ENCODE measurements around the gene WSCD1.

DNA sequence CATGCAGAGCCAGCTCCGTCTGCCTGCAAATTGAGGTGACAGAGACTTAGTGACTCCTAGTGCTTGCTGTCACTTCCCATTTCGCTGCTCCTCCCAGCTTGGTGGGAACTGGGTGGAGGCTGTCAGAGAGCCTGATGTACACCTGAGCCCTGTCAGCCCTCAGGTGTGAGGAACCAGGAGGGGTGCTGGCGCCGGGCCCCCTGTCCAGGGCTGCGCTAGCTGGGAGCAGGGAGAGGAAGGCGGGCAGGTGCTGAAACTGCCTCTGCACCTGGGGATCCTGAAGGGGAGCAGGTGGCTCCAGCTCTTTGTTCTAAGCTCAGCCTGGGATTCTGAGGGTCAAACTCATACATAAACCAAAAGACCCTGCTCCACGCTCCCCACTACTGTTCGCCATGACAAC lies 10.8 kb upstream of the WSCD1 start:
- no peak for TF ChIP-seq POLR2A (IDR thresholded peaks at IDR 0.05)
- TF ChIP-seq CTCF (IDR thresholded peaks at IDR 0.05), result no peak
- TF ChIP-seq POLR2AphosphoS5 (IDR thresholded peaks at IDR 0.05), result no peak

All from gastroesophageal sphincter (tissue), 3 donors.